Suppressor macrophage treated with lipopolysaccharide for 4 hours (primary cell): ENCODE data around the gene CERKL.

Experiments
- DNase-seq: peaks from one replicate; pipeline ENCODE4 v3.0.0-alpha.2; 2020

CERKL gene

DNA sequence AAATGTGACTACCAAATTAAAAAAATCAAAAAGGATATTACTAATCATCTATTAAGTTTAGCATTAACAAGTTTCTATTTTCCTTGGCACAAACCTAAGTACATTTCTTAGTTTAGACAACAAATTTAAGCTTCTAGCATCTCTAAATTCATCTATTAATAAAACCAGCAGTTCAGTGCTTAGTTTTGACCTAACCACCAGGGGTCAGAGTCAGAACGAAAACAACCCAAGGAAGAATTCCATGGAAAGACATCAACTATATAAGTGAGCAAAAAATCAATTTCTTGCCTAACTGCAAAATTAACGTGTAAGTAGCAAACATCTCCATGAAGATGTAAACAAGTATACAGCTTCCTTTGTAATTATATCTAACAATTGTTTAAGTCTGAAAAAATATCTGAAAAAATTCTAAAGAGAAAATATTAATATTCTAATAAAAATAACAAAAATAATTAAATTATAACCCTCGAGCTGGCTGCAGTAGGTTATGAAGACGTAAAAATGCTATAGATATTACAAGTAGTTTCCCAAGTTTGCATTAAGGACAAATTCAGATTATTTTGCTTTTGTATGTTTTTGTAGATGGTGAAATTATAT, 83.7 kb downstream of the CERKL start:
- peak; percentile 37 for DNase-seq

DNA sequence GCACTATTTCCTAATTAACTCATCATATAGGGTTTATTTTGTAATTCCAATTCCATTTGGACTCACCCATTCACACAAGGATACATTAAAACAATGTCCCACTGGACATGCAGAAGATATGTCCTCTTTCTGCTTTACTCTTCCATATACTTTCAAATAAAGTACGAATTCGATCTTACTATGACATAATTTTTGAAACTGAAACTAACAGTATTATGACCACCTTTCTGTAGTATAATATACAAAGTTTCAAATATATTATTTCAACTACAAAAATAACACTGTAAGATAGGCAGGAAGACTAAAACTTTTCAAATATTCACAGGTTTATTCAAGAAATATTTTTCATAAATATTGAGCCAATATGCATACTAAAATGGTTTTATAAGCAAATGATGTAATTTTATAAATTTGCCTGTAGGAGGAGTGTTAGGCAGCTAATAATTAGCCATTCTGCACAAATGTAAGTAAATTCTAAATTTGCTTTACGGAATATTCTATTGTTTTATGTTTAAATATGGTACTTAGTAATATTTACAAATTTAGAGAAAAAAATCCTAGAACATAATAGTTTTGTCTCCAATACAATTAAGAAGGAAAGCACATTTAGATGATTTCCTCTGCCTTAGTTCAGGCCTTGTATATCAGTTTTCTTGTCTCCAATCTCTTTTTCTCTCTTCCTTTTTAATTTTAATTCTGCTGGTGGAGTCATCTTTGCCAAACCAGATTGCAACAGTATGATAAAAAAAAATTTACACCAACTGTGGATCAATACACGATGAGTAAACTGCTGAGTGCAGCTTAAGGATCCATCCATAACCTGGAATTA, 85.9 kb downstream of the CERKL start:
- DNase-seq = no peak

DNA sequence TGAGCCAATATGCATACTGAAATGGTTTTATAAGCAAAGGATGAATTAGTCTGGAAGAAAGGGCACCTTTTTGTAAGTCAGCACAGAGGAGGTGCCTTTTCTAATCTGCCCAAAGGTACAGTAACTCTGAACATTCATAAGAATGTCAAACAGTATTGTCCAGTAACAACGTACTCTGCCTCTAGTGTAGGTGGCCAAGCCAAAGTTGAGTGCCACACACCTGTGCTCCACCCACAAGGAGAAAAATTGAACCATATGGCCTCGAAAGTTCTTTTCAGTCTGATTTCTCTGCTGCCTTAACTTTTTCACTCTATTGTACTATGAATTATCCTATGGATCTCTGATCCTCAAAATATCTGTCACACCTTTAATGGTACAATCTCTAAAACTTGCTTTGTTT, 86.8 kb downstream of the CERKL start:
- DNase-seq = no peak

DNA sequence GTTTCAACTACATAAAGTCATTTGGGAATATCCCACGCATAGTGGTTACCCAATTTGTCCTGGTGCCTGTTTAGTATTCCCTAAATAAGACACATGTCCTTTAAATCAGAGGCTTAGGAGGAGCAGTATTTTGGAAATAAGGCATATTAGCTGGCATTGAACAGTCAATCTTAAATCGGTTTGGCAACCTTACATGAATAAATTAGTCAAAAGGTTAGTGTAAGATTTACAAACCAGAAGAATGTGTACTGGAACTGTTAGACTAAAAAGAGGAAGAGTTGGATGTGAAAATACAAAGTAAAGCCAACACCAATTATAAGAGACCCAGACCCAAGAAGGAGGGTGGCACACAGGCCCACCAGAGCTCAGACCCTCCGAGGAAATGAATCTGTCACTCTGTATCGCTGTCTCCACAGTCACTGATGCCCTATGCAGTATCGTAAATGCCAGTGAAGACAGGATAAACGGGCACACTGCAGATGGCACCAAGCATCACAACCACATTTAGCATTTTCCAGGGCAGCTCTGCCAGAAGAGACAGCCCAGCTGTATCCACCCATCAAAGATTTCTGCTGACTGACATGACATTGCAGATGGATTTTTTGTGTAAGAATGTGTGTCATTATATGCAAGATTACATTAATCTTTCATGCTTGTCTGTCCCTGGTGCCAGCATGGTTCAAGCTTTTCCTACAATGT, 90.4 kb downstream of the CERKL start:
- no peak for DNase-seq

DNA sequence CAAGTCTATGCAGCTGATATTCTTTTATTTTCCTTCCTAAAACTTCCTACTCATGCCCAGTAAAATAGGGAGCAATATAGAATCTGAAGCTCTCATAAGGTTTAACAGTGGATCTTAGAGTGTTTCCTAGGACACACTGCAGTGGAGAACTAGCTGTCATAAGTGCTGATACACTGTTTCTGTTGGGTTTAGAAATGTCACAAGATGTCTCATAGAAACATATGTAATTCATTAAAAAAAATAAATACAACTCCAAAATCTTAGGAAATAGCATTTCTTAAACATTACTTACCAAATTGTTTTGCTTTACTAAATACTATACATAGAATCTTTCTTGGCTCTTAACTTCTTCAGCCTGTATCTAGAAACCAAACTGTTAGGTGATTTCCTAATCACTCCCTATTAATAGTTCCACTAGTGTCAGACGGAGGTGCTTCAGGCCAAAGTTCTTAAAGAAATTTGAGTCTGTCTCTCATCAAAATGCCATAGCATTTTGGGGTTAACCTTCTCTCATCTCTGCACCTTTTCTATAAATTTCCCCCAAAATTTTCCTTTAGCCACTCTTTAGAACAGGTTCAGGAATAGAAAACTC, 93.7 kb downstream of the CERKL start:
- DNase-seq = no peak

DNA sequence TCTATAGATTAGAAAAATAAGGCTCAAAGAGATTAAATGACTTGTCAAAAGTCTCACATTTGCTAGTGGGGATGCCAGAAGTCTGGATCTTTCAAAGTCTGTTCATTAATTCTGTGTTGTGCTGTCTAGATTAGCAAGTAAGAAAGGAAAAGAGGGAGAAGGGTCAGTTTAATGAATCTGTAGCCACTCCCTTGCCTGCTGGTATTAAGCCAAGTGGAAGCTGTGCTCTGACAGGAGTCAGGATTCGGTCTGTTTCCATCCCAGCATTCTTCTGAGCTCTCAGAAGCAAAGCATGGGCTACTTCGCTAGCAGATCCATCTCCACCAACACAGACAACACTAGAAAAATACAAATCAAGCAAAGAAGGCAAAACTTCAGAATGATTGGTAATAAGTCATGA, 98.5 kb downstream of the CERKL start:
- DNase-seq = no peak

DNA sequence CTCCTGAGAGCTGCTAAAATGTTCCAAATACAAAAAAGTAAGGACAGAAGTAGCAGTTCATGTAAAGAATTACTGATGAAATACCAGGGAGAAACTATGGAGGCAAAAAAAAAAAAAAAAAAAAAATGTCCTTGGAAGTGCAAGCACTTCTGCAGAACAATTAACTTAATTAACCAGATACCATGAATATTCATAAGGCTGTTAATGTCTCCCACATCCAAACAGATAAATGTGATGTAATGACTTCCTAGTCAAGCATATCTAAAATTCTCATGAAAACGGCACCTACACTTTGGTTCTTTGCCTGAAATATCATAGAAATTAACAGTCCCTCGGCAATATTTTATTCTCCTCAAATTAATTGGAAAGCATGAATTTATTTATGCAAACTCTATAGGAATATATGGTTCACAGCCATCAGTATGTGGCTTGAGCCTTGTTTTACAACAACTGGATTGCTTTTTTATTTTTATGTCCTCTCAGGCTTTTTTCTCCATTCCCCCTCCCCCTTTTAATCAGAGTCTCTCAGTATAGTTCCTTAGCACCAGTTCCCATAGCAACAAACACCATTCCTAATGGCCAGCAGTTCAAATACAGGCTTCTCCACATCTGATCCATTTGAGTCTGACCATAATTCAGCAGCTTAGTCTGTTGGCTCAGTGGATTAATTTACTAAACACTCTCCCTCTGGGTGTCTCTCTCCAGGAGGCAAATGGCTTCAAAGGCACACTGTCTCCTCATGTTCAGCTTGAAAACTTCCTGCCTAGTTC, 102.7 kb downstream of the CERKL start:
- DNase-seq = no peak

DNA sequence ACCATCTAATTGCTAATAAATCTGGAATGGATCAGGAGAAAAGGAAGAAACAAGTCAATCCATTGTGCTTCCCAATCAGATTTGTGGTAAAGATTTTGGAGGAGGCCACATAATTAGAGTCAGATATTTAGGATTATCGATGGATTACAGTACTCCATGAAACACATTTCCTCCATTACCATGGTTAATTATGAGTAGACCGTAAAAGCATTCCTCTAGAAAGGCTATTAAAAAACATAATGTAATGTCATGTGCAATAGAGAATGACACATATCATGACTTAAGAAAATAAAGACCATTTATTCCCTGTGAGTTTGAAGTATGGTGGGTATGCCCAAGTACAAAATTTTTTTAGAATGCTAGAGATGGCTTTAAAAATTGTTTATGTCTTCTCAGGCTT, 103.7 kb downstream of the CERKL start:
- no peak for DNase-seq

DNA sequence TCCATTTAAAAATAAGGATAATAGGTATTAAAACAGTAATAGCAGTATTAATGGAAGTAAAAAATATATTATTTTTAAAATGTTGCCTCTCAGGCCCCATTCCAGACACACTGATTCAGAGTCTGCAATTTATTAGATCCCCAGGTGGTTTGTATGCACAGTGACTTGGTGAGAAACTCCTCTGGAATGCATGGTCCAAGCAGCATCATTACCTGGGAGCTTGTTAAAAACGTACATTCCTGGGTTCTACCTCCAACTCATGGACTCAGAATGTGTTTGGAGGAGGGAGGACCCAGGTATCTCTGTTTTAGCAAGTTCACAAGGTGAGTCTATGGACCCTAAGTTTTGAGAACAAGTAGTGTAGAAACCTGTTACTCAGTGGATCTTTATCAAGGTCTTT, 104.1 kb downstream of the CERKL start:
- no peak for DNase-seq

DNA sequence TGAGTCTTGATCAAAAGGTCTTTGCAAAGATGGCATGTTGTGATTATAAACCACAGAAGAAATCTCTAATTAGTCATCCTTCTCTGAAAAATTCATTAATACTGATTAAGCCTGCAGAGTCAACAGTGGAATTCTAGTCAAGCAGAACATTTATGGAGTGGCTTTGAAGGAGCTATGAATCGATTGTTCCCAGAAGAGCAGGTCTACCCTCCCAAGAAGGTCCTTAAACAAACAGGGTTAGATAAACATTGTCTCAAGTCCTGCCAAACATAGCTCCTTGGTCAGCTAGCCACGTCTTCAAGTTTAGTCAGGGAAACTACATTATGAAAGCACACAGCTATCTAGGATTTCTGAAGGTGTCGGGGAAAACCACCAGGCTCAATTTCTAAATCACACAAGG, 110.8 kb downstream of the CERKL start:
- no peak for DNase-seq

DNA sequence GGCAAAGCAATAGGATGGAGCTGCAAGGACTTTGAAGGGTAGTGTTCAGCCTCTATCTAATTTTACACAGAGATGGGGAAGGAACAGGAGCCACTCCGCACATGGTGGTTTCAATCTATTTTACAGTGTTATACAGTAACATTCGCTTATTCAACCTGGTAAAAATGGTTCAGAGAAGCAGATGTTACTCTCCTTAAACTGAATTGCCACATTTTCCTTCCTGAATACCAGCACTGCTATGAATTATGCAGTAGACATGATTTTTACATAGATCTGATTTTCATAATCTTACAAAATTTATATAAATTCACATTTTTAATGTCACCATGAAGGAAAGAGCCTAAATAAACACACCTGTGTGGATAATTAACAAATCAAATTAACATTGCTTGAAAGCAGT, 114.7 kb downstream of the CERKL start:
- DNase-seq = no peak

DNA sequence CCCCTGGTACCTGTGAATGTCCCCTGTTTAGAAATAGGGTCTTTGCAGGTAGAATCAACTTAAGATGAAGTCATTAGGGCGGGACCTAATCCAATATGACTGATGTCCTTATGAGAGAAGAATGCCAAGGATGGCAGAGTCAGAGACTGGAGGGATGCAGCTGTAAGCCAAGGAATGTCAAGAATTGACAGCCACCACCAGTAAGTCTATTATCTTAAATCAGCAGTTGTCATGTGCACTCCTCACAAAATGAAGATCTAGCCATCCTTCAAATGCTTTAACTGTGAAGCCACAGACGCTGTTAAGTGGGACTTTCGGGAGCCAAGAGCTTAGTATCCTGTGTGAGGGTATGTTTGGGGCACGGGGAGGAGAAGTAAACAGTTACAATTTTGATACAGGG, 116.5 kb downstream of the CERKL start:
- no peak for DNase-seq

DNA sequence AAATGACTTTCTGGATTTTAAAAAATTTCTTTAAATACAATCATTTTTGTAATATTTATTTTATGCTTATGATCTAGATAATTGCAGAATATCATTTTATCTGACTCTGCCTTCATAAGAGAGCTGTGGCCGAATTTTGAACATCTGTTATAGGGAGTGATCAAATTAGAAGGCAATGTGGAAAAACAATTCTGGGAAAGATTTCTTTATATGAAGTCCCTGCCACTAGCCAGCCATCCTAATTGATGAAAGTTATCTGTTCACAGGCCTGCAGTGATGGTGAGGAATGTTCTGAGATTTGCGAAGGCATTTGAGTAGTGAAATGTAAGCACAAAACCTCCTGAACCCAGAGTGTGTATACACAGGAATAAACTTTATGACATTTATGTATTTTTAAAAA, 120.2 kb downstream of the CERKL start:
- no peak for DNase-seq

DNA sequence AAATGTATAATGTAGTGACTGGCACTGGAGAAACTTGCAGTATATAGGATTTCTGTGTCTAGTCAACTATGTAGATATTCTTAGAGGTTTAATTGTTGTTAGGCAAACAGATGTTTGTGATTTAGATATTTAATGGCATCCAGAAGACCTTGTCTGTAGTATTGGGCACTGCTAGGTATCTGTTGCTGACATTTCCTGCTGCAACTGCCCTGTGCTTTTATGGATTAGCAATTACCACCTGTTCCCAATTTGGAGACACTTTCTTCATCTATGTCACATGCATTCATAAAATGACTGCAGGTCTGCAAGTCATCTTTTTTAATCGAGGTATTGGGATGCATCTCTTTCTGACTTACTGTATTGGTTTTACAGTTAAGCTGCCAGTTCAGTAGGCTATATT, 128.5 kb downstream of the CERKL start:
- DNase-seq = no peak

DNA sequence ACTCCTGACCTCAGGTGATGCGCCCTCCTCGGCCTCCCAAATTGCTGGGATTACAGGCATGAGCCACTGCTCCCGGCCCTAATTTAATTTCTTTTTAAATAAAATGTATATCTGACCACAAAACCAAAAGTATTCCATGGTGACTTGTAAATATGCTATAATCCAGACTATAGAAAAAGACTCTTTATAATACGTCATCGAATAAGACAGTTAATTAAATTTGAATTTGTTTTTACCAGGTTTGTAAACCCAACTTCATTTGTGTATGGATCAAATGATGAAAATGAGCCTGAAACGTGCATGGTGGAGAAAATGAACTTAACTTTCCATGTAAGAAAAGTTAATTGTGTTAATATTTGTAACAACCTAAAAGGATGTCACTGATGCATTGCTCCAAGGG, 129.8 kb downstream of the CERKL start:
- DNase-seq = no peak

DNA sequence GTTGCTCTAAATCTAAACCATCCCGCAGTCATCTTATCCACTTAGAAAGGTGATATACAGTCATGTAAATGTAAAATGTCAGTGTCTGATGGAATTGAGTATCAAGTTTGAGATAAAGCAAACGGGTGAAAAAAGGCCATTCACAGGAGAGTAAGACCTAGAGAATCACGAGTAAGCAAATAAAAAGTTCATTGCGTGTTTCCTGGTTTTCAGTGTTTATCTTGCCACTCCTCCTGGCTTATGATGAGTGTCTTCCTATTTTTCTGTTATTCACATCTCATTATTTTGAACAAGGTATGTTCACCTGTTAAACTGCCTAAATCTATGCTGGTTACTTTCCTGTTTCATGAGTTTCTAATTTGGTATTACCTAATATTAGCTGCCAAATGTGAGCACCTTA, 130.9 kb downstream of the CERKL start:
- DNase-seq = no peak

DNA sequence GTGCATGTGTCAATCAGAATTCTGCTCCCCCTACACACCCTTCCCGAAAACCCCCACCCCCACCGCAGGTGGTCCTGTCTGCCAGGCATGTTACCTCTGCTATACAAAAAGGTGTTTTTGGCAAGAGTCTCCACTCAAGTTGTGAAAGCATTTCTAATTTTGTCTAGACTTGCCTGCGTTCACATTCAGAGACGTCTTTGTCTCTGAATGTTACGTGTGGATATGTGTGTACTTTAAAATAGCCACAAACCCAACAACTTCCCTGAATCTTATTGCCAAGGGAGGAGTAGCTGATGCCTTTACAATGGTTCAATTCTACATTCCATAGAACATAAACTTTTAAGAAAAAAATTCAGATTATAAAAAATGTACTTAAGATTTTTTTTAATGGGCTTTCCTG, 133.1 kb downstream of the CERKL start:
- no peak for DNase-seq

DNA sequence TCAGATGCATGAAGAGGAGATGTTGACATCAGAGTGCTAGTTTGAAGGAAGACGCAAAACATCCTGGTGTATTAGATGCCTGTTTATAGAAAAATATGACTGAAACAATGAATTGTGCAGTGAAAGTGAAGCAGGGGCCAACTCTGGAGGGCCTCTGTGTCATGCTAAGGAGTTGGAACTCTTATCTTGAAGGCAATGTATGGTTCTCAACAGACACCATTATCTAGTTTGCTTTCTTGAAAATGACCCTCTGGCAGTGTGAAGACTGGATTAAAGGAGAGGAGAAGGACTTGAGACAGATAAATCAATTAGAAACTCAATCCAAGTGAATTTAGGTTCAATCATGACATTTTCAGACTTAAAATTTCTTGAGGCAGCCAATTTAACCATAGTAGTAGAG, 136.7 kb downstream of the CERKL start:
- no peak for DNase-seq

DNA sequence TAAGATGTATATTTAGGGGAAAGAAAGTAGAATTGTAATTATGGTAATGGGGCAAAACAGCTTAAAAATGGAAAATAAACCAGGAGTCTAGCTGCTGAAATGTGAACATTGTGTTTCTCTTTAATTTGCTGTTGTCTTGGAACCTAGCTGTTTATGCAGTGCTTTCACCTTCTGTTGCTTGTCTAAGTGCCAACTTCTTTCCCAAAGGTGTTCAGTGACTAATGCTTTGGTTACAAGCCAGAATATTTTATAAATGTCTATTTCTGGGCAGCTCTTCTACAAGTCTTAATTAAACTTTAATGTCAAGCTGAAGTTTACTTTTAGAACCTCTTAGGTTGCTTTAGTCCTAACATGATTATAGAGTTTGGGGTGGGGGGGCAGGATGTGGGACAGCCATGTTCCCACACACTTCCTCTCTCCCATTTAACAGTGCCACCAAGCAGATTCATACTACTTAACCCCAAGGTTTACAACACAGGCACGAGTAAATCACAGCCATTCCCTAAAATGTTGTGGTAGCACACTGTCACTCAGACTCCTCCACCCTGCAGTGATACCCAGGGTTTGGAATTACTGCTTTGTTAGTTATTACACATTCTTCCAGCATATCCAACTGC, 139.1 kb downstream of the CERKL start:
- no peak for DNase-seq

DNA sequence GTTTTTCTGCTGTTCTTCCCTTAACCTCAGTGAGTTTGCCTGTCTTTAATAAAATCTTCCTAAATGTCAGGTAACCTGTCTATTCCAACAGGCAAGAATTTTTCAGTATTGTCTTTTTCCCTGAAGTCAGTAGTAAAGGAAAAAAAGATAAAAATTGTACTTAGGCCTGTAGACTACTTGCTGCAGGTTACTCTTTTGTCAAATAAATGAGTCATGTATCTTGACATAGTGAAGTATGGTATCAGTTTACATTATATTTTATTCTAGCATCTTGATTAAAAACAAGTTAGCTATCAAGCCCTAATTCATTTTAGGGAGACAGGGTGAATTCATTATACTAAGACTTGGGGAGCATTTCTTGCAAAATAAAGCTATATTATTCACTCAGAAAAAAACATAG, 139.9 kb downstream of the CERKL start:
- DNase-seq = no peak

DNA sequence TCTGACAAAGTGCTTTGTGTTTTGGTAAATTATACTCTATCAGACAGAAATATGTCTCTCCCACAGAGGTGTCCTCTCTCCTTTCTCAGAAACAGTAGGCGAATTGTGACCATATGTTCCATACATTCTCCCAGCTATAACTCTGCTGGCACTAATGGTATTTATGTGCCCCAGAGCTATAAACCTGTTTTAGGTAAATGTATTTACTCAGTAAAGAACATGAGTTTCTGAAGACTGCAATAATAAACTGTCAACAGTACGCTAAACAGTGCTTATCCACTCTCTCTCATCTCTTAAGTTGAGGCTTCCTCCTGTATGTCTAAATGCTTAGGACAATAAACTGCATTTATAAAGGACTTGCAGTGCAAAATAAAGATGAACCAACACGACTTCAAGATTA, 141.2 kb downstream of the CERKL start:
- DNase-seq = no peak

DNA sequence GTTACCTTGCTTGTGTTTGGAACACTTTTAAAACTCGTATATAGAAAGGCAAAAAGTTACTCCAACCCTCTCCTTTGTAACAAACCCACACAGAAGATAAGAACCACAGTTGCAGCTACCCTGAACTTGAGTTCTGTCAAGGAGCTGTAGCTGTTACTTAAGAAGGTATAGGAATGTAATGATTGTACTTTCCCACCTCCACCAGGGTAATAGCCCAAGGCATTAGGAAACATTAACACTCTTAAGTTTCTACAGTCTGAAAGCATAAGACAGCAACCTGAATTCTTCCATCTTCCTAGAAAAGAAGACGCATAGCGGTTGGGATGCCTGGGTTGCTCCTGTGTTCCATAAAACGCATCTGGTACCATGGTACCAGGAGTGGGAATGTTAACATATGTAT, 156.7 kb downstream of the CERKL start:
- DNase-seq = no peak

DNA sequence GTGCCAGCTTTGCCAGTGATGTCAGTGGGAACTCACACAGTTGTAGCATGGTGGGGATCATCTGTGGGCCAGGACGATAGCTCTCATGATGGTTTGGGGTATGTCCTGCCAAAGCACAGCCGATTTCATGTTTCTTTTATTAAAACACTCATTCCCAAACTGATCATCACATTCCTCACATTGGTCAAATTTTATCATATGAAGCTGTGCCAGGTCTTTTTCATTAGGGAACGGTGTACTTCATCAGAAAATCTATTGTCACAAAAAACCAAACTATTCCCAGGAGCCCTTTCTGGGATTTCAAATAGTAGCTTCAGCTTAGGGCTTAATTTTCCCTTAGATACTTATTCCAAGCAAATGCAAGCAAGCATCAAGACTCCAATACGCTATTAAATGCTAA, 157.7 kb downstream of the CERKL start:
- no peak for DNase-seq
